Testis (tissue), 3 donors: ENCODE data around the gene PIEZO2. TPM values are rescaled to one million over a fixed set of nuclear protein-coding genes. Genes with fewer than 3 reads are reported as not detected.
A peak's percentile ranks its signal among the peaks of the same experiment; 100 is the strongest.

Experiments
- DNase-seq: peaks from one replicate; pipeline ENCODE4 v3.0.0-alpha.2; 2019
- H3K27ac ChIP-seq, 2 donors: fragments of 200-600 bp; sonication (generic); one replicate each; pipeline ENCODE4 v1.5.1; 2019
- H3K27me3 ChIP-seq: fragments of 200-600 bp; sonication (generic); one replicate; pipeline ENCODE4 v1.5.1; 2019
- H3K36me3 ChIP-seq: fragments of 200-600 bp; sonication (generic); one replicate; pipeline ENCODE4 v1.5.1; 2017; ENCODE audit warnings: low read depth; ENCODE audit errors: missing control alignments
- H3K4me1 ChIP-seq: fragments of 200-600 bp; sonication (generic); one replicate; pipeline ENCODE4 v1.5.1; 2019
- H3K4me3 ChIP-seq, 2 donors: fragments of 200-600 bp; sonication (generic); one replicate each; pipeline ENCODE4 v1.5.1; 2017 to 2019
- H3K9me3 ChIP-seq: fragments of 200-600 bp; sonication (generic); one replicate; pipeline ENCODE4 v1.5.1; 2017
- POLR2A ChIP-seq: fragments of 450-650 bp; IDR thresholded peaks from one replicate; pipeline ENCODE4 v1.6.1; 2017; ENCODE audit warnings: antibody characterized with exemption, mild to moderate bottlenecking, moderate library complexity
- WGBS, 2 donors: methylation state at CpG; one replicate each; pipeline ENCODE4 v1.1.5; 2018; 5-methylcytosine and 5-hydroxymethylcytosine counted together
- intact Hi-C: fragments of 100-400 bp; cut with DNase I; formaldehyde crosslinking; loops from one replicate; pipeline ENCODE4 v1.15.1; 2023; ENCODE audit warnings: low total_unique reads
- polyA plus RNA-seq: library from polyadenylated mRNA; stranded (reverse); fragments of 350-450 nt; fragmentation: Illumina TruSeq; extraction: RNeasy Lipid Tissue Mini Kit (QIAGEN cat#74804); gene quantifications from one replicate; pipeline ENCODE4 v1.2.3, GENCODE V29; 2014; ENCODE audit warnings: low read depth, low replicate concordance; ENCODE audit not compliant: insufficient read depth
- total RNA-seq, 2 donors: library from RNA; depleted of rRNA; stranded (reverse); fragments of >200 nt; gene quantifications; one replicate each; pipeline ENCODE4 v1.2.3, GENCODE V29; 2016
- TF ChIP-seq, protein P1 (sequence below), 3 experiments: fragments of 450-650 bp in 2 of 3; fragments of 200-600 bp in 1 of 3; sonication (generic) in 1 of 3; IDR thresholded peaks; one replicate each; pipeline ENCODE4 v1.5.1; 2016 to 2019; ENCODE audit warnings: antibody characterized with exemption in 3 of 3, mild to moderate bottlenecking in 2 of 3, moderate library complexity in 1 of 3

PIEZO2 gene
- total and polyA plus RNA-seq, 3 donors from 2014 or later, result 2.3 to 3.5 (median 3.0) TPM

DNA sequence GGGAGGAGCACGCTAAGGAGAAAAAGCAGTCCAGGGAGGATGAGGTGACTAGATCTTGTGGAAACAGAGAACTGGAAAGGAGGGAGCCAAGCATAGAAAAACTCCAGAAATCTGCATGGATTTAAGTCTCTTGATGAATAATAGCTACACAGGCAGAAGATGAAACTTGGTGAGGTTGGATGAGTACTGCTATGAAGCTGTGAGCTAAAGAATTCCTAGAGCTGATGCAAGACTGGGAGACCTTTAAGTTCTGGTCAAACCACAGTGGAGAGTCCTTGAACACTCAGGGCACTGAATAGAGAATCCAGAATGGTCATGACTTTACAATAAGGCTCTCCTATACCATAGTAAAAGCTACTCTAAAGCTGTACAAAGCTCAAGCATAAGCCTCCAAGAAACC lies 18.4 kb upstream of the PIEZO2 start:
- Histone ChIP-seq H3K4me3 (no peak overlapping the region), H3K27ac (no peak overlapping the region), H3K4me1 (no peaks in the 10 kb centered on the region), H3K9me3 (no peaks in the 10 kb centered on the region), H3K36me3 (no peaks in the 10 kb centered on the region), H3K27me3 (no peaks in the 10 kb centered on the region)
- no peak for DNase-seq
- intact Hi-C loops, result no loop called here
- WGBS, 2 donors, result 92 to 96% methylated on average over 1 of the region's 1 CpG
- TF ChIP-seq POLR2A, result no peak
- TF ChIP-seq, protein P1, sequence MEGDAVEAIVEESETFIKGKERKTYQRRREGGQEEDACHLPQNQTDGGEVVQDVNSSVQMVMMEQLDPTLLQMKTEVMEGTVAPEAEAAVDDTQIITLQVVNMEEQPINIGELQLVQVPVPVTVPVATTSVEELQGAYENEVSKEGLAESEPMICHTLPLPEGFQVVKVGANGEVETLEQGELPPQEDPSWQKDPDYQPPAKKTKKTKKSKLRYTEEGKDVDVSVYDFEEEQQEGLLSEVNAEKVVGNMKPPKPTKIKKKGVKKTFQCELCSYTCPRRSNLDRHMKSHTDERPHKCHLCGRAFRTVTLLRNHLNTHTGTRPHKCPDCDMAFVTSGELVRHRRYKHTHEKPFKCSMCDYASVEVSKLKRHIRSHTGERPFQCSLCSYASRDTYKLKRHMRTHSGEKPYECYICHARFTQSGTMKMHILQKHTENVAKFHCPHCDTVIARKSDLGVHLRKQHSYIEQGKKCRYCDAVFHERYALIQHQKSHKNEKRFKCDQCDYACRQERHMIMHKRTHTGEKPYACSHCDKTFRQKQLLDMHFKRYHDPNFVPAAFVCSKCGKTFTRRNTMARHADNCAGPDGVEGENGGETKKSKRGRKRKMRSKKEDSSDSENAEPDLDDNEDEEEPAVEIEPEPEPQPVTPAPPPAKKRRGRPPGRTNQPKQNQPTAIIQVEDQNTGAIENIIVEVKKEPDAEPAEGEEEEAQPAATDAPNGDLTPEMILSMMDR (IDR thresholded peaks at IDR 0.05), result no peak

GRCh38 chr18:11165952-11166351 lies 16.6 kb upstream of the PIEZO2 start:
- no peak for TF ChIP-seq POLR2A
- TF ChIP-seq, protein P1 (IDR thresholded peaks at IDR 0.05), result no peak
- Histone ChIP-seq H3K27ac (no peak overlapping the region), H3K36me3 (no peaks in the 10 kb centered on the region), H3K27me3 (no peaks in the 10 kb centered on the region), H3K4me1 (no peaks in the 10 kb centered on the region), H3K4me3 (no peak overlapping the region), H3K9me3 (no peaks in the 10 kb centered on the region)
- intact Hi-C loops, result no loop called here
- no peak for DNase-seq
- WGBS, 2 donors, result 96% methylated on average over 7 of the region's 7 CpGs

DNA sequence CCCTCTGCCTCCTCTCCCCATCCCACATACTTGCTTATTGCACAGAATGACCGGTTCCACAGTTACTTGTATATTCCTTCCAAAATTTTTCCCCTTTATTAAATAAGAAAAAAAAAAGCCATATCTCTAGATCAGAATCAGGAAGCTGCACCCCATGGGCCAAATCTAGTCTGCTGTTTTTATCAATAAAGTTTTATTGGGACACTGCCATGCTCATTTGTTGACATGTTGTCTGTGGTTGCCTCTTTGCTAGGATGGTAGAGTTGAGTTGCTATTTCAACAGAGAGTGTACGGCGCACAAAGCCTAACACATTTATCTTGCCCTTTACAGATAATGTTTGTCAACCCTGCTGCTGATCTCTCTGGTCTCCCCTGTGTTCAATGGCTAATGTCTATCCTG lies 15.8 kb upstream of the PIEZO2 start:
- Histone ChIP-seq H3K36me3 (no peaks in the 10 kb centered on the region), H3K27ac (no peak overlapping the region), H3K4me3 (no peak overlapping the region), H3K27me3 (no peaks in the 10 kb centered on the region), H3K9me3 (no peaks in the 10 kb centered on the region), H3K4me1 (no peaks in the 10 kb centered on the region)
- intact Hi-C loops, result no loop called here
- whole genome bisulfite sequencing, 2 donors, result 90 to 97% methylated on average over 3 of the region's 3 CpGs
- no peak for TF ChIP-seq POLR2A
- TF ChIP-seq, protein P1 (IDR thresholded peaks at IDR 0.05), result no peak
- DNase-seq, result no peak

DNA sequence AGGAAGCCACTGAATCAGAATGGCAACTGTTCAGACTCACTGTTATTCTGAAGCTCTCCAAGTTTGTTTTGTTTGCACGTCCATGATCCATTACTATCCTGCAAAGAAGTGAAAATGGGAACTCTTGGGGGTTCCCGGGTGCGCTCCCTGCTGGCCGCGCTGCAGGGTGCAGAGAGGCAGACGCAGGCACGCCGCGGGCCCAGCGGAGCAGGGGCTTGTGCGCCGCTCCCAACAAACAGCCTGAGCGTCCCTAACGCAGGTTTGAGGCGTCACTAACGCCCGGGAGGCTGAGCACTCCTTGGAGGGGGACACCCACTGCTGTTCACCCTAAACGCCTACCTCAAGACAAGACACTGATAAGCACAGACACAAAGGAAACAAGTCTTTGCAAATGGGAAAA lies 14.3 kb upstream of the PIEZO2 start:
- no peaks in the 10 kb centered on the region for H3K4me1 ChIP-seq
- no peaks in the 10 kb centered on the region for H3K27me3 ChIP-seq
- peak; percentile 44 for DNase-seq
- H3K9me3 ChIP-seq, result no peaks in the 10 kb centered on the region
- 6 to 15% methylated on average over 18 of the region's 18 CpGs for WGBS, 2 donors
- intact Hi-C loops, result no loop called here
- TF ChIP-seq, protein P1 (IDR thresholded peaks at IDR 0.05), result peak; percentile 11 to 48 (median 48)
- TF ChIP-seq POLR2A, result no peak
- no peak overlapping the region for H3K4me3 ChIP-seq
- no peak overlapping the region for H3K27ac ChIP-seq
- H3K36me3 ChIP-seq, result no peaks in the 10 kb centered on the region

DNA sequence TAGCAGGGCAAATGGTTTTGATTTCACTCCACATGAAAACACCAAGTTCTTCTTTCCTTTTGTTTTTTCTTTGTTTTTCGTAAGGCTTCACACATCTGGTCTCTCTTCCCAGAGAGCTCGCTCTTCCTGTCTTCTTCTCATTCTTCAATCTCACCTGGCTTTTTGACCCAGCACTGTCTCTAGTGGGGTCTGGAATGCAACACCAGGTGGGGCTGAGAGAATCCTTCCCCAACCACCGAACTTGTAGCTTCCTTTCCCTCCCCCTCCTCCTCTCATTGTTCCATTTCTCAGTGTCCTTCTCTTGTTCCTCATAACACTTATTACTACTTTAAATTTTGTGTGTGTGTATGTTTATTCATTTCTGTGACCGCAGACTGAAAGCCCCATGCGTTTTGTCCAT lies 13.5 kb upstream of the PIEZO2 start:
- Histone ChIP-seq H3K4me1 (no peaks in the 10 kb centered on the region), H3K4me3 (no peak overlapping the region), H3K27ac (no peak overlapping the region), H3K36me3 (no peaks in the 10 kb centered on the region), H3K27me3 (no peaks in the 10 kb centered on the region), H3K9me3 (no peaks in the 10 kb centered on the region)
- intact Hi-C loops, result no loop called here
- TF ChIP-seq, protein P1 (IDR thresholded peaks at IDR 0.05), result no peak
- no peak for TF ChIP-seq POLR2A
- no peak for DNase-seq
- WGBS, 2 donors, result 85 to 86% methylated on average over 5 of the region's 5 CpGs
